Activated CD4-positive, alpha-beta memory T cell treated with anti-CD3 and anti-CD28 coated beads, Interleukin-2, amount 10 ng/mL, durations not matched to agents 7 days and 5 days (primary cell): ENCODE measurements around the gene BCL11B. TPM values are rescaled to one million over a fixed set of nuclear protein-coding genes. Genes with fewer than 3 reads are reported as not detected.

Experiments
- CTCF ChIA-PET: fragments of 350-600 bp; sonication (Branson Sonifier 250); formaldehyde crosslinking; loops from one replicate; lab custom pipeline; 2021; ENCODE audit warnings: antibody characterized with exemption, inconsistent platforms; lab: Charles Lee
- POLR2A ChIA-PET: fragments of 350-600 bp; sonication (Branson Sonifier 250); formaldehyde crosslinking; loops from one replicate; lab custom pipeline; 2021; ENCODE audit warnings: antibody characterized with exemption; lab: Charles Lee
- DNase-seq: peaks from one replicate; pipeline ENCODE4 v3.0.0-alpha.2; 2020
- H3K27ac Mint-ChIP-seq: one replicate; pipeline ENCODE4 v1.8.0; 2021; ENCODE audit warnings: mild to moderate bottlenecking, mixed read lengths
- H3K27me3 Mint-ChIP-seq: one replicate; pipeline ENCODE4 v1.8.0; 2021; ENCODE audit warnings: mixed read lengths
- H3K36me3 Mint-ChIP-seq: one replicate; pipeline ENCODE4 v1.8.0; 2021; ENCODE audit warnings: low read depth, mixed read lengths
- H3K4me1 Mint-ChIP-seq: one replicate; pipeline ENCODE4 v1.8.0; 2021; ENCODE audit warnings: mixed read lengths
- H3K4me3 Mint-ChIP-seq: one replicate; pipeline ENCODE4 v1.8.0; 2021; ENCODE audit warnings: mild to moderate bottlenecking, mixed read lengths
- H3K9me3 Mint-ChIP-seq: one replicate; pipeline ENCODE4 v1.8.0; 2021; ENCODE audit warnings: mixed read lengths
- total RNA-seq, 2 experiments: library from RNA; stranded (reverse); gene quantifications; one replicate each; pipeline ENCODE4 v1.2.3, GENCODE V29; 2021

BCL11B gene
- total RNA-seq, 2 experiments from 2014 or later = 81.7 to 82.0 TPM

- Mint-ChIP-seq H3K27ac (peak overlapping the region; percentile 64), H3K27me3 (no peaks in the 10 kb centered on the region), H3K4me3 (no peak overlapping the region), H3K36me3 (peaks cover 65% of the 10 kb centered on the region), H3K4me1 (peaks cover 98% of the 10 kb centered on the region), H3K9me3 (no peaks in the 10 kb centered on the region)
- DNase-seq = no peak
- ChIA-PET POLR2A (interaction anchor here (0.9 to 1.9 kb wide), 8 partner anchors 9 to 66 kb away, joined by 3 to 6 read pairs (median 4); no protein-coding TSS in a partner anchor), CTCF (interaction anchor here (1.2 to 1.4 kb wide), 2 partner anchors 7 to 34 kb away, joined by 4 read pairs; no protein-coding TSS in a partner anchor)
Measured at GRCh38 chr14:99196310-99196650, 75.7 kb downstream of the BCL11B start.

GRCh38 chr14:99195602-99196309 is 76.2 kb downstream of the BCL11B start:
- Mint-ChIP-seq H3K4me3 (no peak overlapping the region), H3K9me3 (no peaks in the 10 kb centered on the region), H3K27me3 (no peaks in the 10 kb centered on the region), H3K27ac (peak overlapping the region; percentile 88), H3K36me3 (peaks cover 65% of the 10 kb centered on the region), H3K4me1 (peaks cover 98% of the 10 kb centered on the region)
- no peak for DNase-seq
- ChIA-PET CTCF (interaction anchor here (1.4 to 1.6 kb wide), 2 partner anchors 35 to 76 kb away, joined by 3 to 4 read pairs; partner anchors contain the start of gene BCL11B), POLR2A (interaction anchor here (1.0 to 1.9 kb wide), 12 partner anchors 8 to 75 kb away, joined by 3 to 7 read pairs (median 4); no protein-coding TSS in a partner anchor)

GRCh38 chr14:99194736-99195135 is 77.3 kb downstream of the BCL11B start:
- Mint-ChIP-seq H3K27me3 (no peaks in the 10 kb centered on the region), H3K36me3 (peaks cover 62% of the 10 kb centered on the region), H3K4me1 (peaks cover 97% of the 10 kb centered on the region), H3K4me3 (no peak overlapping the region), H3K27ac (peak overlapping the region; percentile 88), H3K9me3 (no peaks in the 10 kb centered on the region)
- no peak for DNase-seq
- CTCF ChIA-PET = interaction anchor here (1.6 kb wide), 1 partner anchor 77 kb away, joined by 3 read pairs; the partner anchor contains the start of gene BCL11B
- POLR2A ChIA-PET = interaction anchor here (1.1 to 1.9 kb wide), 6 partner anchors 9 to 76 kb away, joined by 3 to 7 read pairs (median 4); no protein-coding TSS in a partner anchor

GRCh38 chr14:99194136-99194535 is 77.9 kb downstream of the BCL11B start:
- POLR2A ChIA-PET = interaction anchor here (1.2 to 1.9 kb wide), 5 partner anchors 9 to 77 kb away, joined by 3 to 7 read pairs (median 4); no protein-coding TSS in a partner anchor
- H3K27ac Mint-ChIP-seq = peak overlapping the region; percentile 88
- H3K36me3 Mint-ChIP-seq = peaks cover 59% of the 10 kb centered on the region
- no peaks in the 10 kb centered on the region for H3K9me3 Mint-ChIP-seq
- H3K27me3 Mint-ChIP-seq = no peaks in the 10 kb centered on the region
- H3K4me3 Mint-ChIP-seq = no peak overlapping the region
- DNase-seq = no peak
- H3K4me1 Mint-ChIP-seq = peaks cover 97% of the 10 kb centered on the region
- CTCF ChIA-PET = no interaction called here

- no peak for DNase-seq
- Mint-ChIP-seq H3K4me3 (peak overlapping the region; percentile 75), H3K27ac (peak overlapping the region; percentile 88), H3K36me3 (peaks cover 55% of the 10 kb centered on the region), H3K9me3 (no peaks in the 10 kb centered on the region), H3K4me1 (peaks cover 95% of the 10 kb centered on the region), H3K27me3 (no peaks in the 10 kb centered on the region)
- CTCF ChIA-PET = interaction anchor here (0.7 to 7.9 kb wide), 2 partner anchors 74 to 79 kb away, joined by 3 to 80 read pairs; partner anchors contain the start of gene BCL11B
- POLR2A ChIA-PET = interaction anchor here (2.6 to 6.2 kb wide), 4 partner anchors 9 to 72 kb away, joined by 6 to 155 read pairs (median 14); no protein-coding TSS in a partner anchor
Measured at GRCh38 chr14:99192830-99193229, 79.2 kb downstream of the BCL11B start.

GRCh38 chr14:99192028-99192621 is 79.9 kb downstream of the BCL11B start:
- CTCF ChIA-PET = interaction anchor here (0.6 to 7.9 kb wide), 11 partner anchors 10 to 251 kb away, joined by 3 to 80 read pairs (median 3); partner anchors contain the start of gene BCL11B
- H3K4me1 Mint-ChIP-seq = peaks cover 95% of the 10 kb centered on the region
- peak overlapping the region; percentile 88 for H3K27ac Mint-ChIP-seq
- H3K9me3 Mint-ChIP-seq = no peaks in the 10 kb centered on the region
- no peaks in the 10 kb centered on the region for H3K27me3 Mint-ChIP-seq
- peaks cover 55% of the 10 kb centered on the region for H3K36me3 Mint-ChIP-seq
- peak; percentile 49 for DNase-seq
- POLR2A ChIA-PET = interaction anchor here (0.7 to 6.2 kb wide), 21 partner anchors 9 to 1052 kb away, joined by 3 to 155 read pairs (median 4); partner anchors contain the start of gene BCL11B
- peak overlapping the region; percentile 75 for H3K4me3 Mint-ChIP-seq

- peaks cover 95% of the 10 kb centered on the region for H3K4me1 Mint-ChIP-seq
- no peaks in the 10 kb centered on the region for H3K27me3 Mint-ChIP-seq
- H3K36me3 Mint-ChIP-seq = peaks cover 48% of the 10 kb centered on the region
- peak; percentile 45 for DNase-seq
- ChIA-PET POLR2A (interaction anchor here (0.7 to 6.2 kb wide), 22 partner anchors 10 to 1052 kb away, joined by 3 to 155 read pairs (median 4); partner anchors contain the start of gene BCL11B), CTCF (interaction anchor here (0.6 to 7.9 kb wide), 11 partner anchors 9 to 250 kb away, joined by 3 to 80 read pairs (median 4); partner anchors contain the start of gene BCL11B)
- peak overlapping the region; percentile 75 for H3K4me3 Mint-ChIP-seq
- no peaks in the 10 kb centered on the region for H3K9me3 Mint-ChIP-seq
- H3K27ac Mint-ChIP-seq = peak overlapping the region; percentile 88
Measured at GRCh38 chr14:99191395-99192027, 80.5 kb downstream of the BCL11B start.

GRCh38 chr14:99190696-99191394 is 81.2 kb downstream of the BCL11B start:
- Mint-ChIP-seq H3K27ac (peak overlapping the region; percentile 88), H3K27me3 (no peaks in the 10 kb centered on the region), H3K4me3 (peak overlapping the region; percentile 75), H3K4me1 (peaks cover 95% of the 10 kb centered on the region), H3K9me3 (no peaks in the 10 kb centered on the region), H3K36me3 (peaks cover 51% of the 10 kb centered on the region)
- ChIA-PET CTCF (interaction anchor here (0.7 to 7.9 kb wide), 11 partner anchors 19 to 1053 kb away, joined by 3 to 80 read pairs (median 3); partner anchors contain the start of gene BCL11B), POLR2A (interaction anchor here (0.8 to 6.2 kb wide), 18 partner anchors 11 to 1023 kb away, joined by 3 to 155 read pairs (median 4); partner anchors contain the start of gene BCL11B)
- peak; percentile 57 for DNase-seq

GRCh38 chr14:99189201-99189801 is 82.7 kb downstream of the BCL11B start:
- peak overlapping the region; percentile 77 for H3K4me3 Mint-ChIP-seq
- ChIA-PET CTCF (interaction anchor here (0.7 to 7.9 kb wide), 24 partner anchors 8 to 1211 kb away, joined by 3 to 80 read pairs (median 5); partner anchors contain the start of gene BCL11B), POLR2A (interaction anchor here (0.8 to 6.2 kb wide), 18 partner anchors 11 to 1014 kb away, joined by 3 to 155 read pairs (median 6); partner anchors contain the start of gene BCL11B)
- peak overlapping the region; percentile 88 for H3K27ac Mint-ChIP-seq
- H3K9me3 Mint-ChIP-seq = no peaks in the 10 kb centered on the region
- H3K36me3 Mint-ChIP-seq = peaks cover 49% of the 10 kb centered on the region
- H3K4me1 Mint-ChIP-seq = peaks cover 93% of the 10 kb centered on the region
- peak; percentile 77 for DNase-seq
- H3K27me3 Mint-ChIP-seq = no peaks in the 10 kb centered on the region

GRCh38 chr14:99188731-99189191 is 83.2 kb downstream of the BCL11B start:
- ChIA-PET CTCF (interaction anchor here (0.7 to 7.9 kb wide), 25 partner anchors 8 to 1210 kb away, joined by 3 to 80 read pairs (median 5); partner anchors contain the start of gene BCL11B), POLR2A (interaction anchor here (0.8 to 6.2 kb wide), 21 partner anchors 10 to 1013 kb away, joined by 3 to 155 read pairs (median 6); partner anchors contain the start of gene BCL11B)
- Mint-ChIP-seq H3K4me3 (peak overlapping the region; percentile 77), H3K27ac (peak overlapping the region; percentile 88), H3K36me3 (peaks cover 52% of the 10 kb centered on the region), H3K9me3 (no peaks in the 10 kb centered on the region), H3K27me3 (no peaks in the 10 kb centered on the region), H3K4me1 (peaks cover 93% of the 10 kb centered on the region)
- DNase-seq = peak; percentile 57

GRCh38 chr14:99187858-99188257 is 84.1 kb downstream of the BCL11B start:
- H3K27me3 Mint-ChIP-seq = no peaks in the 10 kb centered on the region
- H3K27ac Mint-ChIP-seq = peak overlapping the region; percentile 66
- no peak for DNase-seq
- peak overlapping the region; percentile 48 for H3K4me3 Mint-ChIP-seq
- no peaks in the 10 kb centered on the region for H3K9me3 Mint-ChIP-seq
- ChIA-PET POLR2A (interaction anchor here (1.2 to 6.2 kb wide), 10 partner anchors 8 to 1012 kb away, joined by 3 to 155 read pairs (median 4); partner anchors contain the start of gene BCL11B), CTCF (interaction anchor here (1.0 to 7.9 kb wide), 10 partner anchors 11 to 1051 kb away, joined by 3 to 80 read pairs (median 8); partner anchors contain the start of gene BCL11B)
- peaks cover 58% of the 10 kb centered on the region for H3K36me3 Mint-ChIP-seq
- peaks cover 93% of the 10 kb centered on the region for H3K4me1 Mint-ChIP-seq
